PC-3 (cell line): ENCODE data around the gene COMMD6. TPM values are rescaled to one million over a fixed set of nuclear protein-coding genes. Genes with fewer than 3 reads are reported as not detected.

Experiments
- ATAC-seq: fragments of 200-7000 bp; cut with Tn5 transposase; 2 replicates; pipeline ENCODE4 v1.9.1; 2020; ENCODE audit warnings: mild to moderate bottlenecking, moderate library complexity
- BruUV-seq: library from RNA; stranded (reverse); fragments of 400-500 nt; replicated peaks from 2 replicates; lab custom pipeline; 2021; lab: Mats Ljungman, UMichigan
- CTCF ChIA-PET: fragments of 300-600 bp; sonication (Branson Sonifier 250); formaldehyde crosslinking; loops from one replicate; lab custom pipeline; 2022; ENCODE audit warnings: antibody characterized with exemption; lab: Charles Lee
- POLR2A ChIA-PET: fragments of 300-600 bp; sonication (Branson Sonifier 250); formaldehyde crosslinking; loops from one replicate; lab custom pipeline; 2022; ENCODE audit warnings: antibody characterized with exemption; ENCODE audit not compliant: unreplicated experiment; lab: Charles Lee
- DNase-seq: peaks from one replicate; pipeline ENCODE4 v3.0.0-alpha.2; 2015
- H2AFZ ChIP-seq: fragments of 300-600 bp; sonication (generic); 2 replicates; pipeline ENCODE4 v1.6.0; 2016; ENCODE audit warnings: antibody characterized with exemption, low read length
- H3F3A ChIP-seq: fragments of 300-600 bp; sonication (generic); one replicate; pipeline ENCODE4 v1.6.0; 2017; ENCODE audit warnings: antibody characterized with exemption, low read length, control low read depth, mild to moderate bottlenecking; ENCODE audit not compliant: unreplicated experiment
- H3K27ac ChIP-seq: fragments of 300-600 bp; sonication (generic); 2 replicates; pipeline ENCODE4 v1.5.1; 2016; ENCODE audit warnings: mild to moderate bottlenecking, low read length
- H3K27me3 ChIP-seq: fragments of 300-600 bp; sonication (generic); 2 replicates; pipeline ENCODE4 v1.6.1; 2016; ENCODE audit warnings: low read length, mixed read lengths
- H3K36me3 ChIP-seq: fragments of 300-600 bp; sonication (generic); 2 replicates; pipeline ENCODE4 v1.6.1; 2016; ENCODE audit warnings: low read depth, mixed run types, low read length, mixed read lengths
- H3K4me1 ChIP-seq: fragments of 300-600 bp; sonication (generic); 2 replicates; pipeline ENCODE4 v1.5.1; 2016; ENCODE audit warnings: low read length; ENCODE audit not compliant: insufficient read depth
- H3K4me2 ChIP-seq: fragments of 300-600 bp; sonication (generic); 2 replicates; pipeline ENCODE4 v1.6.0; 2016; ENCODE audit warnings: low read length
- H3K4me3 ChIP-seq: fragments of 300-600 bp; sonication (generic); 2 replicates; pipeline ENCODE4 v1.5.1; 2016; ENCODE audit warnings: mild to moderate bottlenecking, low read length, mixed read lengths
- H3K79me2 ChIP-seq: fragments of 300-600 bp; sonication (generic); 2 replicates; pipeline ENCODE4 v1.6.1; 2017; ENCODE audit warnings: low read length, mixed read lengths
- H3K9ac ChIP-seq: fragments of 300-600 bp; sonication (generic); 2 replicates; pipeline ENCODE4 v1.6.0; 2016; ENCODE audit warnings: mild to moderate bottlenecking, low read length
- H3K9me2 ChIP-seq: fragments of 300-600 bp; sonication (generic); replicated peaks from 2 replicates; pipeline ENCODE4 v1.6.1; 2016; ENCODE audit warnings: mixed run types, low read length, mixed read lengths
- H3K9me3 ChIP-seq: fragments of 300-600 bp; sonication (generic); 2 replicates; pipeline ENCODE4 v1.6.1; 2016; ENCODE audit warnings: low read length, mixed read lengths
- H4K20me1 ChIP-seq: fragments of 300-600 bp; sonication (generic); 2 replicates; pipeline ENCODE4 v1.6.1; 2016; ENCODE audit warnings: low read length, mixed read lengths
- EZH2 ChIP-seq: fragments of 300-600 bp; sonication (generic); IDR thresholded peaks from one replicate; pipeline ENCODE4 v1.6.1; 2017; ENCODE audit warnings: antibody characterized with exemption, mild to moderate bottlenecking, low read length; ENCODE audit not compliant: unreplicated experiment
- EZH2phosphoT487 ChIP-seq: fragments of 300-600 bp; sonication (generic); IDR thresholded peaks from 2 replicates; pipeline ENCODE4 v1.6.1; 2018; ENCODE audit warnings: mild to moderate bottlenecking, antibody characterized with exemption, low read length, borderline replicate concordance
- intact Hi-C: fragments of 100-400 bp; cut with micrococcal nuclease; formaldehyde crosslinking; loops from 2 replicates; pipeline ENCODE4 v1.9.0; 2023
- total RNA-seq: library from RNA; depleted of rRNA; stranded (reverse); fragments of >200 nt; gene quantifications from 2 replicates; pipeline ENCODE4 v1.2.3, GENCODE V29; 2014
- TF ChIP-seq, protein P1 (sequence below): fragments of 300-600 bp; sonication (generic); conservative IDR thresholded peaks from 2 replicates; pipeline ENCODE4 v1.5.1; 2017; ENCODE audit warnings: antibody characterized with exemption, low read depth, mild to moderate bottlenecking, low read length

Gene COMMD6
- total RNA-seq, 1 experiment from 2014 or later, result 46.7 TPM

- Histone ChIP-seq H3K4me2 (no peak overlapping the region), H3K9me3 (no peaks in the 10 kb centered on the region), H3K27ac (no peak overlapping the region), H3K36me3 (peaks cover 2% of the 10 kb centered on the region; the same call in 1 of the 2 replicates), H3K4me1 (peaks cover 12% of the 10 kb centered on the region), H3K9me2 (no peaks in the 10 kb centered on the region), H3F3A (no peaks in the 10 kb centered on the region), H3K4me3 (no peak overlapping the region), H3K79me2 (peaks cover 22% of the 10 kb centered on the region), H4K20me1 (no peaks in the 10 kb centered on the region), H3K9ac (no peak overlapping the region), H3K27me3 (no peaks in the 10 kb centered on the region), H2AFZ (no peak overlapping the region)
- intact Hi-C loops, result no loop called here
- ATAC-seq (no peak), DNase-seq (no peak)
- ChIA-PET CTCF (no interaction called here), POLR2A (no interaction called here)
- BruUV-seq, result no TSS peak
- TF ChIP-seq EZH2 (no peak), EZH2phosphoT487 (no peak)
- TF ChIP-seq, protein P1, sequence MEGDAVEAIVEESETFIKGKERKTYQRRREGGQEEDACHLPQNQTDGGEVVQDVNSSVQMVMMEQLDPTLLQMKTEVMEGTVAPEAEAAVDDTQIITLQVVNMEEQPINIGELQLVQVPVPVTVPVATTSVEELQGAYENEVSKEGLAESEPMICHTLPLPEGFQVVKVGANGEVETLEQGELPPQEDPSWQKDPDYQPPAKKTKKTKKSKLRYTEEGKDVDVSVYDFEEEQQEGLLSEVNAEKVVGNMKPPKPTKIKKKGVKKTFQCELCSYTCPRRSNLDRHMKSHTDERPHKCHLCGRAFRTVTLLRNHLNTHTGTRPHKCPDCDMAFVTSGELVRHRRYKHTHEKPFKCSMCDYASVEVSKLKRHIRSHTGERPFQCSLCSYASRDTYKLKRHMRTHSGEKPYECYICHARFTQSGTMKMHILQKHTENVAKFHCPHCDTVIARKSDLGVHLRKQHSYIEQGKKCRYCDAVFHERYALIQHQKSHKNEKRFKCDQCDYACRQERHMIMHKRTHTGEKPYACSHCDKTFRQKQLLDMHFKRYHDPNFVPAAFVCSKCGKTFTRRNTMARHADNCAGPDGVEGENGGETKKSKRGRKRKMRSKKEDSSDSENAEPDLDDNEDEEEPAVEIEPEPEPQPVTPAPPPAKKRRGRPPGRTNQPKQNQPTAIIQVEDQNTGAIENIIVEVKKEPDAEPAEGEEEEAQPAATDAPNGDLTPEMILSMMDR, result no peak
Observed at GRCh38 chr13:75533861-75534260, 3.8 kb downstream of the COMMD6 start.

DNA sequence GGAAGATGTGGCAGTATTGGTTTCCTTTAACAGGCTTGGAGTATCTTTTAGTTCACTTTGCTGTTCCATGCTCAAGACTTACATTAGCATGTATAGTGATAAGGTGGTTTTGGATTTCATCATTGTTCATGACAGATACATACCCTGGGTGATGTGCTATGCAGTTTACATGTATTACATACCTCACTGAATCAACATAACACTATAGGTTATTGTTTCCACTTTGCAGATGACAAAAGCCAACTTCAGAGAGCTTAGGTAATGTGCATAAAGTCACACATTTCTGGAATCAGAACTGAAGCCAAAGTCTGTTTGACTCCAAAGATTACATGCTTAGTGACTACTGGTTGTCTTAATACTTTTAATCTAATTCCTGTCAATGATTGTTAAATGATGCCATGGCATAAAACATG, 7.1 kb downstream of the COMMD6 start:
- H3K27ac ChIP-seq, result no peak overlapping the region
- BruUV-seq, result no TSS peak
- 0 out of 2 replicates have a peak, but pooled peaks cover 1% of the 10 kb centered on the region for H3K79me2 ChIP-seq
- ATAC-seq (no peak), DNase-seq (no peak)
- H2AFZ ChIP-seq, result no peak overlapping the region
- no peaks in the 10 kb centered on the region for H3K4me1 ChIP-seq
- no peak for TF ChIP-seq EZH2
- no peak overlapping the region for H3K4me2 ChIP-seq
- H3K9me3 ChIP-seq, result no peaks in the 10 kb centered on the region
- H3K4me3 ChIP-seq, result no peak overlapping the region
- peaks cover 4% of the 10 kb centered on the region; the same call in 1 of the 2 replicates for H3K36me3 ChIP-seq
- ChIA-PET POLR2A (interaction anchor here (0.5 kb wide), 1 partner anchor 16 kb away, joined by 4 read pairs; no protein-coding TSS in a partner anchor), CTCF (no interaction called here)
- no peaks in the 10 kb centered on the region for H3F3A ChIP-seq
- no peaks in the 10 kb centered on the region for H3K27me3 ChIP-seq
- H3K9me2 ChIP-seq, result no peaks in the 10 kb centered on the region
- intact Hi-C loops, result no loop called here
- H4K20me1 ChIP-seq, result no peaks in the 10 kb centered on the region
- H3K9ac ChIP-seq, result no peak overlapping the region

DNA sequence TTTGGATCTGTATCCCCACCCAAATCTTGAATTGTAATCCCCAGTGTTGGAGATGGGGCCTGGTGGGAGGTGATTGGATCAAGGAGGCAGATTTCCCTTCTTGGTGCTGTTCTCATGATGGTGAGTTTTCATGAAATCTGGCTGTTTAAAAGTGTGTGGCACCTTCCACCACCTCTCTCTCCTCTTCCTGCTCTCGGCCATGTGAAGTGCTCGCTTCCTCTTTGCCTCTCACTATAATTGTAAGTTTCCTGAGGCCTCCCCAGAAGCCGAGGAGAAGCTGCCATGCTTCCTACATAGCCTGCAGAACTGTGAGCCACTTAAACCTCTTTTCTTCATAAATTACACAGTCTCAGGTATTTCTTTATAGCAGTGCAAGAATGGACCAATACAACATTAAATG, 15.7 kb downstream of the COMMD6 start:
- no peaks in the 10 kb centered on the region for H3K9me3 ChIP-seq
- H3K4me3 ChIP-seq, result no peak overlapping the region
- ChIA-PET POLR2A (no interaction called here), CTCF (no interaction called here)
- H3K27ac ChIP-seq, result no peak overlapping the region
- no TSS peak for BruUV-seq
- no peak for ATAC-seq
- H3K27me3 ChIP-seq, result no peaks in the 10 kb centered on the region
- H3K36me3 ChIP-seq, result no peaks in the 10 kb centered on the region; the same call in 1 of the 2 replicates
- no peak overlapping the region for H3K9ac ChIP-seq
- no peak overlapping the region for H3K4me2 ChIP-seq
- H3K79me2 ChIP-seq, result no peaks in the 10 kb centered on the region
- no peaks in the 10 kb centered on the region for H3F3A ChIP-seq
- H4K20me1 ChIP-seq, result no peaks in the 10 kb centered on the region
- TF ChIP-seq, protein P1, result no peak
- TF ChIP-seq EZH2phosphoT487, result no peak
- no peak for TF ChIP-seq EZH2
- intact Hi-C loops, result no loop called here
- no peaks in the 10 kb centered on the region for H3K4me1 ChIP-seq
- H3K9me2 ChIP-seq, result no peaks in the 10 kb centered on the region
- H2AFZ ChIP-seq, result no peak overlapping the region
- DNase-seq, result no peak
